Measurements from ENCODE around the gene GRM8.

The GRM8 gene

DNA sequence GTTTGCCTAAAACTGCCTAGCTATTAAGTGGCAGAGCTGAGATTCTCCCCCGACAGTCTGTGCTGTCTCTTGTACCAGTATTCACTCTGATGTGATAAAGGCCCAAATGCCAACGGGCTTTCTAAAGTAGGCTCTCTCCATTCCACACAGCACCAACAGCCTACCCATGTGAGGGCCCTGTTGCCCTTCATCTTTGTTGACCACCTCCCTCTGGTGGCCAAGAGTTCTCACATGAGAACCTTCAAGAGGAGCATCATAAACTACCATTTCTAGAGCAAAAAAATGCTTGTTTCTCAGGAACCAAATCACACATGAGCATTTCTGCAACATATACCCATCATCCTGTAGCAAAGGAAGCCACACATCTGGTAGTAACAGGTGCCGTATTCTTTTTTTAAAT is 185.8 kb downstream of the GRM8 start:
- Histone ChIP-seq H3K4me3 (ENCODE audit: low read length, poor library complexity, severe bottlenecking) (no peak overlapping the region), H3F3A (ENCODE audit: low read depth) (no peaks in the 10 kb centered on the region), H2AFZ (ENCODE audit: low read length) (no peak overlapping the region), H4K20me1 (ENCODE audit: insufficient read depth, low read length, poor library complexity, severe bottlenecking) (no peaks in the 10 kb centered on the region), H3K9ac (ENCODE audit: low read depth, low read length, poor library complexity, severe bottlenecking) (no peak overlapping the region), H3K9me2 (replicated peaks; ENCODE audit: low read depth, low read length) (no peaks in the 10 kb centered on the region), H3K79me2 (ENCODE audit: insufficient read depth, low read length) (no peaks in the 10 kb centered on the region), H3K4me2 (ENCODE audit: low read depth, low read length, poor library complexity, severe bottlenecking) (no peak overlapping the region), H3K9me3 (ENCODE audit: insufficient read depth, low read depth, low read length) (no peaks in the 10 kb centered on the region), H3K36me3 (ENCODE audit: insufficient read depth, low read length) (no peaks in the 10 kb centered on the region), H3K4me1 (ENCODE audit: insufficient read depth, low read length, poor library complexity, severe bottlenecking) (no peaks in the 10 kb centered on the region), H3K27me3 (ENCODE audit: insufficient read depth, low read length, poor library complexity, severe bottlenecking) (no peaks in the 10 kb centered on the region)
- TF ChIP-seq CTCF (conservative IDR thresholded peaks at IDR 0.05; ENCODE audit: low read length) (no peak), EZH2phosphoT487 (IDR thresholded peaks at IDR 0.05; ENCODE audit: borderline replicate concordance) (no peak)

DNA sequence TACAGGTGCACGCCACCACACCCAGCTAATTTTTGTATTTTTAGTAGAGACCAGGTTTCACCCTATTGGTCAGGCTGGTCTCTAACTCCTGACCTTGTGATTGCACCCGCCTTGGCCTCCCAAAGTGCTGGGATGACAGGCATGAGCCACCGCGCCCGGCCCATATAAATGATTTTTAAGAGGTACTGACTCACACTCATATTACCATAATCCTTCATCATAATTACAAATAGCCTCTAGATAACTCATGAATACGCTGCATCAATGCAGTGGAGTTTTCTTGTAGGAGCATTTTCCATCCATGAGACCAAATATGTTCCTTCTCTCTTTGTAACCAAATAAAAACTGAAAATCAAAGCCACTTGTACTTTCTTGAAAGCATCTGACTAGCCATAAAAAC is 193.3 kb downstream of the GRM8 start:
- Histone ChIP-seq H3F3A (ENCODE audit: low read depth) (no peaks in the 10 kb centered on the region), H3K9ac (ENCODE audit: low read depth, low read length, poor library complexity, severe bottlenecking) (no peak overlapping the region), H3K79me2 (ENCODE audit: insufficient read depth, low read length) (no peaks in the 10 kb centered on the region), H4K20me1 (ENCODE audit: insufficient read depth, low read length, poor library complexity, severe bottlenecking) (no peaks in the 10 kb centered on the region), H3K9me2 (replicated peaks; ENCODE audit: low read depth, low read length) (no peaks in the 10 kb centered on the region), H3K4me2 (ENCODE audit: low read depth, low read length, poor library complexity, severe bottlenecking) (no peak overlapping the region), H2AFZ (ENCODE audit: low read length) (no peak overlapping the region), H3K4me3 (ENCODE audit: low read length, poor library complexity, severe bottlenecking) (no peak overlapping the region), H3K9me3 (ENCODE audit: insufficient read depth, low read depth, low read length) (no peaks in the 10 kb centered on the region), H3K36me3 (ENCODE audit: insufficient read depth, low read length) (no peaks in the 10 kb centered on the region), H3K27me3 (ENCODE audit: insufficient read depth, low read length, poor library complexity, severe bottlenecking) (no peaks in the 10 kb centered on the region), H3K4me1 (ENCODE audit: insufficient read depth, low read length, poor library complexity, severe bottlenecking) (no peaks in the 10 kb centered on the region)
- TF ChIP-seq EZH2phosphoT487 (IDR thresholded peaks at IDR 0.05; ENCODE audit: borderline replicate concordance) (no peak), CTCF (conservative IDR thresholded peaks at IDR 0.05; ENCODE audit: low read length) (no peak)

DNA sequence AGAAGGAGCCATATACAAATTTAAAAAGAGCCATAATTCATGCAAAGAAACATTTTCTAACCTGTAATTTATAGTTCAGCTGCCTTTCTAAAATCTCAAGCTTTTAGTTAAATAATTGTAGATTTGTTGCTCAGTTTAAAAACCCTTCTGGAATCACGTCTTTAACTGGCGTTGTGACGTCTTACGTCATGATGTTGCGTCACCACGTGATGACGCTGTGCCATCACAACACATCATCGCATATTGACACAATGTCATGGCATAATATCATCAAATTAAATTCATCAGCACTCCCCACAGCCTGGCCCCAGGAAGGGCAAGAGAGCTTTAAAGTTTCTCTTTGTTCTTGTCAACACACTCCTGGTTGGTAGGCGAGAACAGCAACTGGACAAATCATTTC is 194.8 kb downstream of the GRM8 start:
- Histone ChIP-seq H3K9me2 (replicated peaks; ENCODE audit: low read depth, low read length) (no peaks in the 10 kb centered on the region), H3K27me3 (ENCODE audit: insufficient read depth, low read length, poor library complexity, severe bottlenecking) (no peaks in the 10 kb centered on the region), H3F3A (ENCODE audit: low read depth) (no peaks in the 10 kb centered on the region), H3K79me2 (ENCODE audit: insufficient read depth, low read length) (no peaks in the 10 kb centered on the region), H3K9ac (ENCODE audit: low read depth, low read length, poor library complexity, severe bottlenecking) (no peak overlapping the region), H4K20me1 (ENCODE audit: insufficient read depth, low read length, poor library complexity, severe bottlenecking) (no peaks in the 10 kb centered on the region), H3K4me2 (ENCODE audit: low read depth, low read length, poor library complexity, severe bottlenecking) (no peak overlapping the region), H3K4me1 (ENCODE audit: insufficient read depth, low read length, poor library complexity, severe bottlenecking) (no peaks in the 10 kb centered on the region), H2AFZ (ENCODE audit: low read length) (no peak overlapping the region), H3K36me3 (ENCODE audit: insufficient read depth, low read length) (no peaks in the 10 kb centered on the region), H3K9me3 (ENCODE audit: insufficient read depth, low read depth, low read length) (no peaks in the 10 kb centered on the region), H3K4me3 (ENCODE audit: low read length, poor library complexity, severe bottlenecking) (no peak overlapping the region)
- no peak for TF ChIP-seq CTCF (conservative IDR thresholded peaks at IDR 0.05; ENCODE audit: low read length)
- no peak for TF ChIP-seq EZH2phosphoT487 (IDR thresholded peaks at IDR 0.05; ENCODE audit: borderline replicate concordance)
